PFSK-1 (cell line): Measurements from ENCODE around the gene ZNF429.

Experiments used
- FOXP2 ChIP-seq: optimal IDR thresholded peaks from 2 replicates; pipeline ENCODE3; 2011; ENCODE audit warnings: borderline replicate concordance, control low read depth, inconsistent platforms; ENCODE audit not compliant: insufficient read depth; ENCODE audit errors: extremely low read length, extremely low read depth
- POLR2AphosphoS5 ChIP-seq: IDR thresholded peaks from 2 replicates; pipeline ENCODE4 v1.6.1; 2012; ENCODE audit warnings: low read depth, mild to moderate bottlenecking, control low read depth, low read length, moderate library complexity
- SIN3A ChIP-seq: IDR thresholded peaks from 2 replicates; pipeline ENCODE4 v1.6.1; 2012; ENCODE audit warnings: mild to moderate bottlenecking, low read length, moderate library complexity, borderline replicate concordance; ENCODE audit not compliant: insufficient read depth
- TAF1 ChIP-seq: IDR thresholded peaks from 2 replicates; pipeline ENCODE4 v1.6.1; 2012; ENCODE audit warnings: low read length, control low read depth, borderline replicate concordance; ENCODE audit not compliant: insufficient read depth
- TF ChIP-seq, protein P1 (sequence below), 2 experiments: IDR thresholded peaks; 2 replicates each; pipeline versions ENCODE4 v1.6.1 to v1.8.0; 2011 to 2012; ENCODE audit warnings: low read depth in 2 of 2, low read length in 2 of 2, control low read depth in 1 of 2, inconsistent platforms in 1 of 2, mild to moderate bottlenecking in 1 of 2, moderate library complexity in 1 of 2; ENCODE audit not compliant: insufficient read depth in 1 of 2

ZNF429 gene

DNA sequence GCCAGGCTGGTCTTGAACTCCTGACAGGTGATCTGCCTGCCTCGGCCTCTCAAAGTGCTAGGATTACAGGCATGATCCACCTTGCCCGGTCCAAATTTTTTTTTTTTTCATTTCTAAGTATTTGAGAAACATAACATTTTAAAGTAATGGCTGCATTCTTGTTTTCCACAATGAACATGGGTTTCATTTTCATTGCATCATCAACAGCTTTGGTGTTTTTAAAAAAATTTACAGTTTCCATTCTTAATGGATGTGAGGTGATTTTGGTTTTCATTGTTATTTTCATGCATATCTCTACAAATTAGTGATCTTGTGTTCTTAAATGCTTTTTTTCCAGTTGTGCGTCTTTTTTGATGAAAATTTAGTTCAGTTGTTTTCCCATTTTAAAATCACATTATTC lies 27.5 kb downstream of the ZNF429 start:
- TF ChIP-seq POLR2AphosphoS5: no peak
- no peak for TF ChIP-seq SIN3A
- TF ChIP-seq, protein P1, sequence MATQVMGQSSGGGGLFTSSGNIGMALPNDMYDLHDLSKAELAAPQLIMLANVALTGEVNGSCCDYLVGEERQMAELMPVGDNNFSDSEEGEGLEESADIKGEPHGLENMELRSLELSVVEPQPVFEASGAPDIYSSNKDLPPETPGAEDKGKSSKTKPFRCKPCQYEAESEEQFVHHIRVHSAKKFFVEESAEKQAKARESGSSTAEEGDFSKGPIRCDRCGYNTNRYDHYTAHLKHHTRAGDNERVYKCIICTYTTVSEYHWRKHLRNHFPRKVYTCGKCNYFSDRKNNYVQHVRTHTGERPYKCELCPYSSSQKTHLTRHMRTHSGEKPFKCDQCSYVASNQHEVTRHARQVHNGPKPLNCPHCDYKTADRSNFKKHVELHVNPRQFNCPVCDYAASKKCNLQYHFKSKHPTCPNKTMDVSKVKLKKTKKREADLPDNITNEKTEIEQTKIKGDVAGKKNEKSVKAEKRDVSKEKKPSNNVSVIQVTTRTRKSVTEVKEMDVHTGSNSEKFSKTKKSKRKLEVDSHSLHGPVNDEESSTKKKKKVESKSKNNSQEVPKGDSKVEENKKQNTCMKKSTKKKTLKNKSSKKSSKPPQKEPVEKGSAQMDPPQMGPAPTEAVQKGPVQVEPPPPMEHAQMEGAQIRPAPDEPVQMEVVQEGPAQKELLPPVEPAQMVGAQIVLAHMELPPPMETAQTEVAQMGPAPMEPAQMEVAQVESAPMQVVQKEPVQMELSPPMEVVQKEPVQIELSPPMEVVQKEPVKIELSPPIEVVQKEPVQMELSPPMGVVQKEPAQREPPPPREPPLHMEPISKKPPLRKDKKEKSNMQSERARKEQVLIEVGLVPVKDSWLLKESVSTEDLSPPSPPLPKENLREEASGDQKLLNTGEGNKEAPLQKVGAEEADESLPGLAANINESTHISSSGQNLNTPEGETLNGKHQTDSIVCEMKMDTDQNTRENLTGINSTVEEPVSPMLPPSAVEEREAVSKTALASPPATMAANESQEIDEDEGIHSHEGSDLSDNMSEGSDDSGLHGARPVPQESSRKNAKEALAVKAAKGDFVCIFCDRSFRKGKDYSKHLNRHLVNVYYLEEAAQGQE (IDR thresholded peaks at IDR 0.05; ENCODE audit: insufficient read depth in 1 of 2, low read depth in 2 of 2, low read length in 2 of 2): no peak
- TF ChIP-seq FOXP2: no peak
- TF ChIP-seq TAF1: no peak

DNA sequence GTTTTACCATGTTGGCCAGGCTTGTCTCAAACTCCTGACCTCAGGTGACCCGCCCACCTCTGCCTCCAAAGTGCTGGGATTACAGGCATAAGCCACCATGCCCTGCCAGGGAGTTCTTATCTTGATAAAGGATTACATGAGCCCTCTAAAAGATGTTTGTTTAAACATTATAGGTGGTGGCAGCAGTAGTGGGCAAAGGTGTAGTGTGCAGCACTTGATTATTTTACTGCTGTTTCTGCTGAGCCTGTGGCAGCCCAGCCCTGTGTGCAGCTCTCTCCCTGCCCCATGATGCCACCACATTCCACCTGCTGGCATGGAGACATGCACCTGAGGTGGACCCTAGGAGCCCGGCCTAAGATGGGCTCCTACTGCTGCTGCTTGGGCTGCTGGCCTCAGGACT lies 54.0 kb downstream of the ZNF429 start:
- TF ChIP-seq POLR2AphosphoS5 (no peak), SIN3A (no peak), TAF1 (no peak), FOXP2 (no peak)
- TF ChIP-seq, protein P1 (IDR thresholded peaks at IDR 0.05; ENCODE audit: insufficient read depth in 1 of 2, low read depth in 2 of 2, low read length in 2 of 2): no peak

DNA sequence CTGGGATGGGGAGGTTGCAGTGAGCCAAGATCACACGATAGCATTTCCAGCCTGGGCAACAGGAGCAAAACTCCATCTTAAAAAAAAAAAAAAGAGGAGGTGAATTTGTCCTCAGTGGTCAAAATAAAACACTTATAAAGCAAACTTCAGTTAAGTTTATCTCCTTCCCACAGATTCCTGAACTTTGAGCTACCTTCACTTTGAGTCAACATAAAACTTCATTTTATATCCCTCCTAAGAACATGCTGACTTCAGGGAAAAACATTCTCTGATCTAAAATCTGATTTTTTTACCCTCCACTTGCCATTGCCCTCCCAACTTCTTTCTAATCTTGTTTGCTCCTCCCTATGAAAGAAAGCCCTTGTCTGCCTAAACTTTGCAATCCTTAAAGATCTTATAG lies 59.0 kb downstream of the ZNF429 start:
- TF ChIP-seq, protein P1 (IDR thresholded peaks at IDR 0.05; ENCODE audit: insufficient read depth in 1 of 2, low read depth in 2 of 2, low read length in 2 of 2): no peak
- TF ChIP-seq FOXP2 (no peak), POLR2AphosphoS5 (no peak), SIN3A (no peak), TAF1 (no peak)

DNA sequence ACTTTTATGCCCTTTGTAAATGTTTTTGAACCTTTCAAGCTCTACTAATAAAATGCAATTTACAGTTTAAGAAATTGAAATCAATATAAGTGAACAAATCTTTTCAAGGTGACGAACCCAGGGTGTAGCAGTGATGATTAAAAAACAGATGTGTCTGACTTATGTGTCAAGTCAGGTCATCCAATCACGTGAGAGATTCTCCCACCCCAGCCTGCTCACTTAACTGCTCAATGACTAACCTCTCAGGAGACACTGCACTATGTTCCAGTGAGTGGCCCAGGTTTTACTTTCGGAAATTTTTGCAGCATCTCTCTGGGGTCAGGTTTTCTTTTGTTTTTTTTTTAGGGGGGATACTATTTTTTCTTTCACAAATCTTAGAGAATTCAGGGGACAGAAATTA lies 60.7 kb downstream of the ZNF429 start:
- no peak for TF ChIP-seq FOXP2
- TF ChIP-seq POLR2AphosphoS5: no peak
- no peak for TF ChIP-seq SIN3A

GRCh38 chr19:21568816-21569493 lies 63.6 kb downstream of the ZNF429 start:
- TF ChIP-seq, protein P1 (IDR thresholded peaks at IDR 0.05; ENCODE audit: insufficient read depth in 1 of 2, low read depth in 2 of 2, low read length in 2 of 2): no peak
- TF ChIP-seq TAF1: no peak
- no peak for TF ChIP-seq FOXP2
- TF ChIP-seq SIN3A: no peak
- no peak for TF ChIP-seq POLR2AphosphoS5
